Thyroid gland (tissue), 4 donors: ENCODE results near the gene TMEM120B.

Experiments used
- CTCF ChIP-seq, 6 experiments: fragments of 200-600 bp in 3 of 6; fragments of 450-650 bp in 3 of 6; sonication (generic) in 3 of 6; IDR thresholded peaks; one replicate each; pipeline ENCODE4 v1.5.1; 2016 to 2019; ENCODE audit warnings: antibody characterized with exemption in 6 of 6, mild to moderate bottlenecking in 2 of 6, inconsistent platforms in 1 of 6, moderate library complexity in 1 of 6
- POLR2A ChIP-seq, 2 donors: fragments of 450-650 bp; IDR thresholded peaks; one replicate each; pipeline ENCODE4 v1.6.1; 2017; ENCODE audit warnings: antibody characterized with exemption in 2 of 2, mild to moderate bottlenecking in 2 of 2, moderate library complexity in 1 of 2

- no peak for TF ChIP-seq CTCF (IDR thresholded peaks at IDR 0.05)
- TF ChIP-seq POLR2A (IDR thresholded peaks at IDR 0.05) = no peak
These were observed 25.8 kb downstream of the TMEM120B start for GRCh38 chr12:121738340-121738858.
